ELF-1 (cell line): Measurements from ENCODE around the gene CNTNAP2.

Experiments used
- DNase-seq: peaks from one replicate; pipeline ENCODE4 v3.0.0-alpha.2; 2016; ENCODE audit warnings: low read depth, low spot score

The CNTNAP2 gene

DNA sequence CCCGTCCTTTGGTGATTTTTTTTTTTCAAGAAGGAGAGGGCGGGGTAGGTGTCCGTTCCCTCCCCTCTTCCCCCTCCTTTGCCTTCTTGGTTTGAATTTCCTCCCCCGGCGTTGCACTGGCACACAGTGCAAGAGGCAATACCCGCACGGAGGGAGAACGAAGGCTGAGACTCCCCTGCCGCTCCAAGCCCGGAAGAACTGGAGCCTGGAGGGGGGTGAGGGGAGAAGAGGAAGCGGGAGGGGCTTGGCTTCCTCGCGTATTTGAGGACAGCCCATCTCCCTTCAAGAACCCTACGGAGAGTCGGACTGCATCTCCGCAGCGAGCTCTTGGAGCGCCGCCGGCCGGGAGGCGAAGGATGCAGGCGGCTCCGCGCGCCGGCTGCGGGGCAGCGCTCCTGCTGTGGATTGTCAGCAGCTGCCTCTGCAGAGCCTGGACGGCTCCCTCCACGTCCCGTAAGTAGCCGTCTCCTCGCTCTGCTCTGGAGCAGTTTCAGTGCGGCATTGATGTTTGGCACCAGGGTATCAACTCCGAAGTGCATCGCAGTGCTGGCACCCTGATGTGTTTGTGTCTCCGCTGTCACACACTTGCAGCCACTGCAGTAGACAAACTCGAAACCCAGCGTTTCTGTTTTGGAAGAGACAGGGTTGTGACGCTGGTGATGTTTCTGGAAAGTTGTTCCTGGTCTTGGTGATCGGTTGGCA is at the start of gene CNTNAP2:
TSS of gene CNTNAP2 (plus strand) at position 281 of the 702 bp plus-strand sequence. CDS start at position 357, 76 bp downstream.
- DNase-seq, result peak; percentile 79

GRCh38 chr7:146067880-146068279 is 48.7 kb upstream of the CNTNAP2 start:
- DNase-seq, result no peak

- DNase-seq, result no peak
Observed at GRCh38 chr7:146074195-146074765, 42.3 kb upstream of the CNTNAP2 start.

DNA sequence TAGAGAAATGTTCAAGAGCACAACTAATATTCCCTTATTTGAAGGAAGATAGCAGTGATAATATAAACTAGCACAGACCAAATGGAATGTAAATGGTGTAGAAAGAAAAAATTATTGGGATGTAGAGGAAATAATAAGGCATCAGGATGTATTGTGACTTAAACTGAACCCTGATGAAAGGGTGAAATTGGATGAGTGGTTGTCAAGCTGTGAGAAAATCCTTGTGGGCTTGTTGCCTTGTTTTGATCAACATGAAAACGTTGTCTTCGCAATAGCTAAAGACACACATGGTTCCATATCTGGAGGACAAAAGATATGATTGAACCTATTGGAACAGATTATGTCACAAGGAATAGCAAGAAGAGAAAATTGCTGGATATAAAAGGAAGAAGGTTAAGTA is 40.3 kb upstream of the CNTNAP2 start:
- DNase-seq, result no peak

- DNase-seq, result no peak
Observed at GRCh38 chr7:146084086-146084485, 32.5 kb upstream of the CNTNAP2 start.

- peak; percentile 1 for DNase-seq
Observed at GRCh38 chr7:146090023-146090645, 26.5 kb upstream of the CNTNAP2 start.

DNA sequence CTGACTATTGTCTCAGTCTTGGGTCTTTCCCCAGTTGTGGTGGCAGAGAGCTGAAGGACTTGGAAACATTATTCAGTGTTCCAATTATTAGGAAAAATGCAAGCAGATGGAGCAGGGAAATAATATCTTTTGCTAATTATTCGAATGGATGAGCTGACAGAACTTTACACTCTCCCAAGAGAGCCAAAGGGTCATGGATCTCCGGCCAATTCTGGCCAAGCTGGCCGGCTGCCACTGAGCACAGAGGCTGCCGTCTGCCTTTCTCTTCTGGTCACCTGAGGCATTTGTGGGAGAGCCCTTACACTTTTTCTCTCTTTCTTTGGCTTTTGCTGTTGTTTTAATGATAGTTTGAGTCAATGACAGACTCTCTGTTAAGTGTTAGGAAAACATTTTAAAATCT is 22.2 kb upstream of the CNTNAP2 start:
- DNase-seq, result no peak

- DNase-seq, result peak; percentile 17
Observed at GRCh38 chr7:146096994-146097393, 19.6 kb upstream of the CNTNAP2 start.

DNA sequence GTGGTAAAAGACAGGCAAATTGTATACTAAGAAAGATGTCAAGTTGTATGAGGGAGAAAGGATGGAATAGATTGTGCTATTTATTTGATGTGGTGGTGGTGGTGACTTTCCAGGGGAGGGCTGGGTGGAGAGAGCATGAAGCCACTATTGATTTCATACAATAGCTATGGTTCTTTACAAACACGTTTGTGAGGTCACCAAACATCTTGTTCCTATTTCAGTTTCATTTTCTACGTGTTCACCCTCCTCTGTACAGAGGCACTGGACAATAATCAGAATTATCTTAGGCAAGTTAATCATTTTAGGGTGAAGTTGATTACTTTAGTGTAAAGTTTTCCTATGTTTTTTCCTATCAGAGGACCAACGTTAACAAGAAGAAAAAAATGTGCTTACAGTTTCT is 10.3 kb upstream of the CNTNAP2 start:
- DNase-seq, result no peak

- DNase-seq, result no peak
Observed at GRCh38 chr7:146112755-146113154, 3.8 kb upstream of the CNTNAP2 start.

- DNase-seq, result no peak
Observed at GRCh38 chr7:146115548-146115850, 1.1 kb upstream of the CNTNAP2 start.

GRCh38 chr7:146115851-146116520 is 615 bp upstream of the CNTNAP2 start:
- peak; percentile 95 for DNase-seq

- DNase-seq, result no peak
Observed at GRCh38 chr7:146117576-146117975, 975 bp downstream of the CNTNAP2 start.

DNA sequence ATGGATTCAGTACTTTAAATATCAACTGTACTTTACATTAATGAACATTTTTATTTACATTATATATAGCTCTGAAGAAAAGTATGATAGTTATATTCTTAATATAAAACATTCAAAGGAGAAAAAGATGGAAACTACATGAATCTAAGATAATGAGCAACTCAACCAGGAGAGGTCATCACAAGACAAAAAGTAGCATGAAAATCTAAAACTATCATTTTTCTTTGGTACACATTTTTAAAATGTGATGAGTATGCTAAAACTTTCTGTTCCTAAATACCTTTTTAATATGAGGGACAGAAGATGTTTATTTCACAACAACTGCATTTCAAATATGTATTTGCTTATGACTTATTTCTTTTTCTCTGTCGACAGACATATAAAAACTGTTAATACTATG is 2.4 kb downstream of the CNTNAP2 start:
- DNase-seq, result no peak

DNA sequence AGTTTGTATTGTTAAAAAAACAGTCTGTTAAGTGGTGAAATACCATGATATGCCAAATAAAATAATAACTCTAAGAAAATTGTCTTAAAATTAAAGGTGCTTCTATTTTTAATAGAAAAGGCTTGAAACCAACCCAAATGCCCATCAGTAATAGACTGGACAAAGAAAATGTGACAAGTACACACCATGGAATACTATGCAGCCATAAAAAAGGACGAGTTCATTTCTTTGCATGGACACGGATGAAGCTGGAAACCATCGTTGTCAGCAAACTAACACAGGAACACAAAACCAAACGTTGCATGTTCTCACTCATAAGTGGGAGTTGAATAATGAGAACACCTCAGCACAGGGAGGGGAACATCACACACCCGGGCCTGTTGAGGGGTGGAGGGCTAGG is 7.1 kb downstream of the CNTNAP2 start:
- DNase-seq, result no peak

- no peak for DNase-seq
Observed at GRCh38 chr7:146126767-146127509, 10.3 kb downstream of the CNTNAP2 start.

GRCh38 chr7:146129296-146129695 is 12.7 kb downstream of the CNTNAP2 start:
- no peak for DNase-seq

GRCh38 chr7:146129997-146130396 is 13.4 kb downstream of the CNTNAP2 start:
- DNase-seq, result no peak

- DNase-seq, result no peak
Observed at GRCh38 chr7:146131701-146132100, 15.1 kb downstream of the CNTNAP2 start.

GRCh38 chr7:146136357-146136875 is 19.8 kb downstream of the CNTNAP2 start:
- no peak for DNase-seq

- DNase-seq, result no peak
Observed at GRCh38 chr7:146138926-146139325, 22.3 kb downstream of the CNTNAP2 start.
